Activated CD4-positive, alpha-beta memory T cell treated with anti-CD3 and anti-CD28 coated beads for 36 hours (primary cell): ENCODE results near the gene NAT8L. TPM values are rescaled to one million over a fixed set of nuclear protein-coding genes. Genes with fewer than 3 reads are reported as not detected.

ENCODE experiments used
- CTCF ChIA-PET: fragments of 350-600 bp; sonication (Branson Sonifier 250); formaldehyde crosslinking; loops from one replicate; lab custom pipeline; 2021; ENCODE audit warnings: antibody characterized with exemption, inconsistent platforms; lab: Charles Lee
- POLR2A ChIA-PET: fragments of 350-600 bp; sonication (Branson Sonifier 250); formaldehyde crosslinking; loops from one replicate; lab custom pipeline; 2021; ENCODE audit warnings: antibody characterized with exemption; lab: Charles Lee
- DNase-seq: peaks from one replicate; pipeline ENCODE4 v3.0.0-alpha.2; 2020
- H3K27ac Mint-ChIP-seq: one replicate; pipeline ENCODE4 v1.8.0; 2021; ENCODE audit warnings: mixed read lengths
- H3K27me3 Mint-ChIP-seq: one replicate; pipeline ENCODE4 v1.8.0; 2021; ENCODE audit warnings: mixed read lengths
- H3K36me3 Mint-ChIP-seq: one replicate; pipeline ENCODE4 v1.8.0; 2021; ENCODE audit warnings: mixed read lengths
- H3K4me1 Mint-ChIP-seq: one replicate; pipeline ENCODE4 v1.8.0; 2021; ENCODE audit warnings: low read depth, mixed read lengths
- H3K4me3 Mint-ChIP-seq: one replicate; pipeline ENCODE4 v1.8.0; 2021; ENCODE audit warnings: mild to moderate bottlenecking, mixed read lengths
- H3K9me3 Mint-ChIP-seq: one replicate; pipeline ENCODE4 v1.8.0; 2021; ENCODE audit warnings: mixed read lengths
- intact Hi-C: fragments of 100-400 bp; cut with micrococcal nuclease; formaldehyde crosslinking; loops from one replicate; pipeline ENCODE4 v1.15.1; 2023
- total RNA-seq, 2 experiments: library from RNA; stranded (reverse); gene quantifications; one replicate each; pipeline ENCODE4 v1.2.3, GENCODE V29; 2021

Gene NAT8L
- total RNA-seq, 2 experiments from 2014 or later = 0.19 to 0.29 TPM

DNA sequence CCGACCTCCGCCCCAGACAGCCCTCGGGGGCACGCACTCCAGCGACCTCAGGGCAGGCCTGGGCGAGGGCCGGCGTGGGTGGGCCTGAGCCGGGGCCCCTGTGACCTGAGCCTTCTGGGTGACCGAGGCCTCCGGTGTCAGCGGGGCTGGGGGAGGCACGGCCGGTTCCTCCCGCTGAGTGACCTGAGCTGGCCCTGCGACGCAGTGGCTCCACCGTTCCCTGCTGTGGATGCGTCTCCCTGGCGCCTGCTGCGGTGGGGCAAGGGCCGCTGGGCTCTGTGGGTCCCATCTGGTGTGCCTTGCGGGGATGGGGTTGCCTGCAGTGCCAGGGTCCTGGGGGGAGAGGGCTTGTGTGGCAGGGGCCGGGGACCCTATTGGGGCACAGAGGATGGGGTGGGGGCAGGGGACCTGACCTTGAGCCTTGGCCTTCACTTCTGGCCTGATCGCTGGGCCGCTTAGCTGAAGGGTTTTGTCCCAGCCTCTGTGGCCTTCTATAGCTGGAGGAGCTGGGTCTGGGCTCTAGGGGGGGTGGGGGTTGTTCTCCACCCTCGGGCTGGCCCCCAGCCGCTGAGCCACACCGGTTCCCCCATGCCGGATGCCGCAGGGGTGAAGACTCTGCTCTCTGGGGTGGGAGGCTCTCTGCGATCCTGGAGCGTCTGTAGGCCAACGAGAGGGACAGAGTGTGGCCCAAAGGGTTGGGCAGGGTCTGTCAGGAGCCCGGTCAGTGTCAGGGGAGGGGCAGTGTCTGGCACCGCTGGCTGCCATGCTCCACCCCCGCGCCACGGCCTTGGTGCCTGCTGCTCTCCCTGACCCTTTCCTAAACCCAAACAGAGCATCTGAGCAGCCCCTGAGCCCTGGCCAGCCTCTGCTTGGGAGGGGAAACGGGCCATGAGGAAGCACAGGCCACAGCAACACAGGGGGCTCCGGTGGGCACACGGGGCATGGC is 2.3 kb downstream of the NAT8L start:
- H3K27me3 Mint-ChIP-seq = peaks cover 20% of the 10 kb centered on the region
- intact Hi-C loops = no loop called here
- H3K4me3 Mint-ChIP-seq = no peak overlapping the region
- ChIA-PET POLR2A (no interaction called here), CTCF (no interaction called here)
- H3K36me3 Mint-ChIP-seq = no peaks in the 10 kb centered on the region
- H3K27ac Mint-ChIP-seq = no peak overlapping the region
- peaks cover 2% of the 10 kb centered on the region for H3K4me1 Mint-ChIP-seq
- no peak for DNase-seq
- no peaks in the 10 kb centered on the region for H3K9me3 Mint-ChIP-seq

DNA sequence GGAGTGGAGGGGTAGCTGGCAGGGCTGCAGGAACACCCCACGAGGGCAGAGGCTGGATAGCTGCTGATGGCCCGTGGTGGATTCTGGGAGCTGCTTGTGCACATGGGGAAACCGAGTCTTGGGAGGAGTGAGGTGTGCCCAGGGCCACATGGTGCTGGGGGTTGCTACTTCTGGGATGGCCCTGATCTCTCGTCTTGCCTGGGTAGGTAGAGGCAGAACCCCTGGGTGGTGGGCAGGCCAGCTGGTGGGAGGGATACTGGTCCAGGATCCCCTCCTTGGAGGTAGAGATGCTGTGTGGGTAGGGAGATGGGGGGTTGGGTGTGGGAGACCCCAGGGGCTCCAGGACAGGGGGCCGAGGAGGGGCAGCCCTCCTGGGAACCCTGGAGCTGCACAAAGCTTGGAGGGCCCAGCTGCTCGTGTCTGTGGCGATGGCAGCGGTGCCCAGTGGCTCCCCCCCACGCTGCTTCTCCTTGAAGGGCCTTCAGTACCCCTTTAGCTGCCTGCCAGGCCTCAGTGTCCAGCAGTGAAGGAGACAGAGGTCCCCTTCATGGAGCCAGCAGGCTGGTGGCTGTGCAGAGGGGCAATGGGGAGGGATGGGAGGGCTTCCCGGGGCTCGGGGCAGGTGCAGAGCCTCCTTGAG is 3.2 kb downstream of the NAT8L start:
- DNase-seq = no peak
- intact Hi-C loops = no loop called here
- POLR2A ChIA-PET = no interaction called here
- no peak overlapping the region for H3K4me3 Mint-ChIP-seq
- no peak overlapping the region for H3K27ac Mint-ChIP-seq
- H3K4me1 Mint-ChIP-seq = peaks cover 2% of the 10 kb centered on the region
- CTCF ChIA-PET = no interaction called here
- peaks cover 14% of the 10 kb centered on the region for H3K27me3 Mint-ChIP-seq
- no peaks in the 10 kb centered on the region for H3K36me3 Mint-ChIP-seq
- H3K9me3 Mint-ChIP-seq = no peaks in the 10 kb centered on the region

DNA sequence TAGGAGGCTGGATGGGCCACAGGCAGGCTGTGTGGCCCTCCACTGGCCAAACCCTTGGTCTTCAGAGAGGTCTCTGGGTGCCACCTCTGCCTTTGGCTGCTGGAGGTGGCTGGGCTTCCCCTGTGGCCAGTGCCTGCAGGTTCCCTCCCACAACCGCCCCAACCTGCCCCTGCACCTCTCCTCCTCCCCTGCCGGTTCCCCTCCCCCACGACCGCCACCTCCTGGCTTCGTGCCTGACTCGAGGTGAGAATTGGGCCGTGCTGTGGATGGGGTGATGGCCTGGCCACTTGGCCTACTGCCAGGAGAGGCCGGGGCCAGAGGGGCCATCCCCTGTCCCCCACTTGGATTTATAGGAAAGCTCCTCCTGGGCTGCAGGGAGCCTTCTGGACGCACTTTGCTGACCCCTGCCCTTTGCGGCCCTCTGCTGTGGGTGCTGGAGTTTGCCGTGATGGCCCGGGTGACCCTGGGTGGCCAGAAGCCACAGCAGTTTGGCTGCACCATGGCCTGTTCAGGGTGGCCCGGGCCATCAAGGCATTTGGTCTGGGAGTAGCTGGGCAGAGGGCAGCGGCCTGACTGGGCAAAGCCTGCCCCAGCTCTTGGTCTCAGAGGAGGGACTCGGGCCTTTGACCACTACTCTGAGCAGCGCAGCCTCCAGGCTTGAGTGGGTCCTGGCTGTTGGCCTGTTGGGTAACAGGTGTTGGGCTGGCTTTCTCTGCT is 3.8 kb downstream of the NAT8L start:
- DNase-seq = no peak
- CTCF ChIA-PET = no interaction called here
- POLR2A ChIA-PET = no interaction called here
- H3K9me3 Mint-ChIP-seq = no peaks in the 10 kb centered on the region
- peaks cover 7% of the 10 kb centered on the region for H3K27me3 Mint-ChIP-seq
- H3K27ac Mint-ChIP-seq = no peak overlapping the region
- intact Hi-C loops = no loop called here
- H3K36me3 Mint-ChIP-seq = no peaks in the 10 kb centered on the region
- H3K4me1 Mint-ChIP-seq = no peaks in the 10 kb centered on the region
- no peak overlapping the region for H3K4me3 Mint-ChIP-seq

DNA sequence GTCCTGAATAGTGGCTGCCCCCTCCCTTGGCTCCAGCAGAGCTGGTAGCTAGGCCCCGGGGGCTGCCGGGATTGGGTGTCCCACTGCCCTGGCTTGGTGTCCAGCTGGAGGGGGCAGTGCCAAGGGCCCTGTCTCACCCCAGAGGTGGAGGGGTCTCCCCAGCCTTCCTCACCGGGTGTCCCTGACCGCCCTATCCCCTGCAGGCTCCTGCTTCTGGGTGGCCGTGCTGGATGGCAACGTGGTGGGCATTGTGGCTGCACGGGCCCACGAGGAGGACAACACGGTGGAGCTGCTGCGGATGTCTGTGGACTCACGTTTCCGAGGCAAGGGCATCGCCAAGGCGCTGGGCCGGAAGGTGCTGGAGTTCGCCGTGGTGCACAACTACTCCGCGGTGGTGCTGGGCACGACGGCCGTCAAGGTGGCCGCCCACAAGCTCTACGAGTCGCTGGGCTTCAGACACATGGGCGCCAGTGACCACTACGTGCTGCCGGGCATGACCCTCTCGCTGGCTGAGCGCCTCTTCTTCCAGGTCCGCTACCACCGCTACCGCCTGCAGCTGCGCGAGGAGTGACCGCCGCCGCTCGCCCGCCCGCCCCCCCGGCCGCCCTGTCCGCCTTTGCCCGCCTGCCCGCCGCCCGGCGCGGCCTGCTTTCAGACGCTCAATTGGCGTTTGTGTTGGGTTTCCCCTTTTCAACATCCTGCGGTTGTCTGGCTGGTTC is 4.6 kb downstream of the NAT8L start:
- CTCF ChIA-PET = no interaction called here

DNA sequence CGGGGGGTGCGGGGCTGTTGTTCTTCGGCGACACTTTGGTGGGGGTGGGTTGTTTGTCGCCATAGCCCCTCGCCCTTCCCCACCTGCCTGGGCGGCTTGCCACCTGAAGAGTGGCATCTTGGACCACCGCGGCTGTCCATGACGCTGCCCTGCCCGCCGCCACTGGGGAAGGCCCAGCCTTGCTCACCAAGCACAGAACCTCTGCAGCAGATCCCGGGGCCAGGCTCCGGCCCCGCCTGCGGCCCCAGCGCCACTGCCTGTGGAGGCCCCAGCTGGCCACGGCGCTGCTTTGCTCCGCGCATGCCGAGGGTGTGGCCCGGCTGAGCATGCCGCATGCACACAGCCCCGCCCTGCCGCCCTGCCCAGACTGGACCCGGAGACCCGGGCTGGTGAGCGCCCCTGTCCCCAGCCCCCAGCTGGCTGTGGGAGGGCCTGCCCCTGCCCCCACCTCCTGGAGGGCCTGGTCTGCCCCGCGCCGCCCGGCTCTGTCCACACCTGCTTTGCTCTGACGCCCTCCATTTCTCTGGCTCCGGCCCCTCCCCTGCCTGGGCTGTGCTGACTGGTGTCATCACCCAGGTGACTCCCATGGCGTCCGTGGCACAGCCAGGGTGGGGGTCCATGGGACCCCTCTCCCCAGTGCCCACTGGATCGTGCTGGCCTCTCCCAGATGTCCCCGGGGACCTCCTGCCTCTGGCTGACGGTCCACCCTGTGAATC is 5.3 kb downstream of the NAT8L start:
- no peaks in the 10 kb centered on the region for H3K9me3 Mint-ChIP-seq
- no peak overlapping the region for H3K27ac Mint-ChIP-seq
- CTCF ChIA-PET = no interaction called here
- no peak overlapping the region for H3K4me3 Mint-ChIP-seq
- no peaks in the 10 kb centered on the region for H3K4me1 Mint-ChIP-seq
- H3K27me3 Mint-ChIP-seq = peaks cover 7% of the 10 kb centered on the region
- H3K36me3 Mint-ChIP-seq = no peaks in the 10 kb centered on the region
- POLR2A ChIA-PET = no interaction called here
- no peak for DNase-seq
- intact Hi-C loops = no loop called here

More for the DNA sequence above, 4.6 kb downstream of the NAT8L start:
- H3K27me3 Mint-ChIP-seq = peaks cover 7% of the 10 kb centered on the region
- H3K4me1 Mint-ChIP-seq = no peaks in the 10 kb centered on the region
- H3K27ac Mint-ChIP-seq = no peak overlapping the region
- no peak for DNase-seq
- no peaks in the 10 kb centered on the region for H3K9me3 Mint-ChIP-seq
- H3K36me3 Mint-ChIP-seq = no peaks in the 10 kb centered on the region
- intact Hi-C loops = no loop called here
- H3K4me3 Mint-ChIP-seq = no peak overlapping the region
- POLR2A ChIA-PET = no interaction called here

DNA sequence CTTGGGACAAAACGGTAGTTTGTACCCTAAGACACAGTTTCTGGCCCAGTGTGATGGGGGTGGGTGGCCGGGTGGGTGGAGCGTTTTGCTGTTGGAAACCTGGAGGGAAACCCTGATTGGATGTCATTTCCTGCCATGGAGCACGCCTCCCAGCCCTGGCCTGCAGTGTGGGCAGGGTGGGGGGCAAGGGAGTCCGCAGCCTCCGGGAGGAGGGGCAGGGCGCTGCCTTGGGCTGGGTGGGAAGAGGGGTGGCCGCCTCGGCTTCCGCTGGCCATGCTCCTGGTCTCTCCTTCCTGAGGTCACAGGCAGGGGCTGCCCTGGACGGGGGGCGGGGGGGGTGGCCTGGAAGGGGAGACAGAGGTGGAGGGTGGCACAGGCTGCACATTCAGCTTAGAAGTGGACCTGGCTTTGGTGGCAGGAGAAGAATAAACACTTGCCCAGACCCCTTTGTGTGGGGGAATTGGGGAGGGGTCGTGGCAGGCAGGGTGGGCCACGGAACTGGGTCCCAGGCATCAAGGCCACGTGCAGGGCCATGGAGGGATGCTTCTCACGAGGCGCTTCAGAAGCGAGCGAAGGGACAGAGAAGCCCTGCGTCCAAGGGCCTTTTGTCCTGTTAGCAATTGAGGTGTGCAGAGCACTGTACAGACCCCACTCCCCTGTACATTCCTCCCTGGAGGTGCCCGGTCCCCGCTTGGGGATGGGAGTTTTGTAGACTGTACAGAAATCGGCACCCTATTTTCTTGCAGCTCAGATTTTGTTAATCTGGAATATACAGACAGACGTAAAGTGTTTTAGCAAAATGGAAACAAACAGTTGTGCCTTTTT is 6.2 kb downstream of the NAT8L start:
- no peaks in the 10 kb centered on the region for H3K4me1 Mint-ChIP-seq

DNA sequence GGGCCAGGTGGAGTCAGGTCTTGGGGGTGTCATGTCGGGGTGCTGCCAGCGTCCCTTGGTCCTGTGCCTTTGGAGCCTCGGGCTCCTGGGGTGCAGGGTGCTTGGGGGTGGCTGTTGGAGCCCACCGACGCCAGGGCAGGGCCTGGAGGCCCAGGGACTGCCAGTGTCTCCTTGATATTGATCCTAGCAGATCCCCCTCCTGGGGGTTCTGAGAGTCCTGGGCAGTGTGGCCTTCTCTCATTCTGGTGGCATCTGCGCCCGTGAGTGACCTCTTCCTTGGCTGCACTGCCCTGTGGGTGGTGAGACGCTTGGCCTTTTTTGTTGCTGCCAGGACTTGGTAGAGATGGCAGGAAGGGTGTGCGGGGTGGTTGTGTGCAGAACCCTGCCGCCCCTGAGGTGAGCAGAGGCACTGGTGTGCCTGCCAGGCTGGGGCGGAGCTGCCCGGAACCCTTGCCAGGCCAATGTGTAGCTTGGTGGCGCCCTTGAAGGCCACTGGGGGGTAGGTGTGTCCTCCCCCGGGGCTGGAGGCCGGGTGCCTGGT is 7.0 kb downstream of the NAT8L start:
- ChIA-PET CTCF (no interaction called here), POLR2A (no interaction called here)
- H3K9me3 Mint-ChIP-seq = no peaks in the 10 kb centered on the region
- no peaks in the 10 kb centered on the region for H3K36me3 Mint-ChIP-seq
- intact Hi-C loops = no loop called here
- H3K27me3 Mint-ChIP-seq = peaks cover 7% of the 10 kb centered on the region
- H3K27ac Mint-ChIP-seq = no peak overlapping the region
- H3K4me1 Mint-ChIP-seq = no peaks in the 10 kb centered on the region
- no peak overlapping the region for H3K4me3 Mint-ChIP-seq
- no peak for DNase-seq

More for the DNA sequence above, 6.2 kb downstream of the NAT8L start:
- Mint-ChIP-seq H3K4me3 (no peak overlapping the region), H3K9me3 (no peaks in the 10 kb centered on the region), H3K27me3 (peaks cover 7% of the 10 kb centered on the region), H3K36me3 (no peaks in the 10 kb centered on the region), H3K27ac (no peak overlapping the region)
- POLR2A ChIA-PET = no interaction called here
- intact Hi-C loops = no loop called here
- CTCF ChIA-PET = no interaction called here
- DNase-seq = no peak

DNA sequence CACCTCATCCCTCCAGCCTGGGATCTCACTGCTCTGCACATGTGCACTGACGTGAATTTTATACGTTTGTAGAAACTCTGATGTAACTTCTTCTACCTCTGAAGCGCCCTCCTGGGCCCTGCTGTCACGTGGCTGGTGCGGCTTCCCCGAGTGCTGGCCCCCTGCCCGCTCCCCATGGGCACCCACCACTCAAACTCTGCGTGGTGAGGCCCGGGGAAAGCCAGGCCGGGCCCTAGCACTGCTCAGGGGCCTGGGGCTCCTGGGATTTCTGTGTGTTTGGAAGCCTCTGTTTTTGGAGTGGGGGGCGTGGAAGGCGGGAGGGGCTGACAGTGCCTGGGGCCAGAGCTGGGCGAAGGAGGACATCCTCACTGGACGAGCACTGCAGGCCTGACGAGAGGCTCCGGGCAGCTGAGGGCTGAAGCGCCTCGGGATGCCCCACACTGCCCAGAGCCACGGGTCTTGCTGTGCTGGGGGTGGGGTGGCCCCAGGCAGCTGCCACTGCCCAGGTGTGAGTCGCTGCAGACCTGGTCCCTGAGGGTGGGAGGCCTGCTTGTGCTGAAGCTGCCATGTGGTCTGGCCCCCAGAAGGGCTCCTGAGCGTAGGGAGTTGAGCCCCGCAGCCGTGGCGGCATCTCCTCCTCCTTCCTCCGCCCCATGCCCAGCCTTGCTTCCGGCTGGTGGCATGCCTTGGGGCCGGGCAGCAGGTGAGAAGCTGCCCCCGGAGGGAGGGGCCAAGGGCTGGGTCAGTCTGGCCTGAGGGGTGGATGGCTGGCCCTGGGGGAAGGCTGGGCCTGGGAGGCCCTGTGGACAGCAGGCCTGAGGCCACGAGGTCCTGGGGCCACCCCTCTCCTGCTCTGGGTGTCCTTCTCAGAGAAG is 7.7 kb downstream of the NAT8L start:
- Mint-ChIP-seq H3K4me1 (no peaks in the 10 kb centered on the region), H3K27me3 (peaks cover 4% of the 10 kb centered on the region), H3K9me3 (no peaks in the 10 kb centered on the region), H3K27ac (no peak overlapping the region), H3K4me3 (no peak overlapping the region), H3K36me3 (no peaks in the 10 kb centered on the region)
- no peak for DNase-seq
- ChIA-PET POLR2A (no interaction called here), CTCF (no interaction called here)
- intact Hi-C loops = no loop called here

DNA sequence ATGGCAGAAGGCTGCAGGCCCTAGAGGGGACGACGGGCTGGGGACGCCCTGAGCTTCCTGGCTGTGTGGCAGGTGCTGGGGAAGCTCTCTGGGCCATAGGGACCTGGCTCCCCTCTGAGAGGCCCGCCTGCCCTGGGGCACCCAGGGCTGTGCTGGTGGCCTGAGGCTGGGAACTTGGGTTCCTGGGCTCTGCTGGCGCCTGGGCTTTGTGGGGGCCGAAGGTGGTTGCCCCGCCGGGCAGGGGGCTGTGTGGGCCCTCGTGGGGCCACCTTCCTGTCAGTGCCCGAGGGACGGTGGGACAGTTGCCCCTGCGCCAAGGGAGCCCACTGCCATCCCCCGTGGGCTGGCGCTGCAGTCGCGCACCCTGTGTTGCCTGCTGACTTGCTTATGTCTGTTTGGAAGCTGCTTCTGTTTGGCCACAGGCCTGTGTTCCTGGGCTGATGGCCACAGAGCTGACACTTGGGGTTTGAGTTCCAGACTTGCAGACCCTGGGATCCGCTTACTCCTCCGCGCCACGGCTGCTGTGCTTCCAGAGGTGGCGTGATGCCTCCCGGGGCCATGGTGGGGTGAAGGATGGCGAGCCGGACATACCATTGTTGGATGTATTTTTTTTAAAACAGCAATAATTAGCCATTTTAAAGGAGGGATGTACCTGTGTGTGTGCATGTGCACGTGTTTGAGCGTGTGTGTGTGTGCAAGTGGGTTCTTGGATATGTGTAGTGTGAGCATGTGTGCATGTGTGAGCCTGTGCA is 8.5 kb downstream of the NAT8L start:
- CTCF ChIA-PET = no interaction called here
- intact Hi-C loops = no loop called here
- Mint-ChIP-seq H3K4me1 (no peaks in the 10 kb centered on the region), H3K4me3 (no peak overlapping the region), H3K36me3 (no peaks in the 10 kb centered on the region), H3K27ac (no peak overlapping the region), H3K27me3 (no peaks in the 10 kb centered on the region), H3K9me3 (no peaks in the 10 kb centered on the region)
- DNase-seq = no peak
- POLR2A ChIA-PET = no interaction called here

DNA sequence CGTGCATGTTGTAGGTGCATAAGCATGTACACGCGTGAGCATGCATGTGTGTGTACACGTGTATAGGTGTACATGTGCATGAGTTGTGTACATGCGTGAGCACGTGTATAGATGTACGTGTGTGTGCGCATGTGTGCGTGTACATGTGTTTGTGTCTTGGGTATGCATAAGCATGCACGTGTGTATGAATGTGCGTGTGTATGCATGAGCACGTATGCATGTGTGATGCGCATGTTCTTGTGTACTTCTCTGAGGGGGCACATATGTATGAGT is 9.0 kb downstream of the NAT8L start:
- intact Hi-C loops = no loop called here
- no peaks in the 10 kb centered on the region for H3K9me3 Mint-ChIP-seq
- no peak for DNase-seq
- H3K27me3 Mint-ChIP-seq = no peaks in the 10 kb centered on the region
- CTCF ChIA-PET = no interaction called here
- POLR2A ChIA-PET = no interaction called here
- H3K27ac Mint-ChIP-seq = no peak overlapping the region
- H3K4me3 Mint-ChIP-seq = no peak overlapping the region
- no peaks in the 10 kb centered on the region for H3K36me3 Mint-ChIP-seq
- H3K4me1 Mint-ChIP-seq = no peaks in the 10 kb centered on the region
